Endothelial cell of umbilical vein (primary cell): ENCODE measurements around the gene NELFB.

Experiments
- CTCF ChIP-seq, 2 donors: IDR thresholded peaks; 1 replicate in 1 of 2; 2 replicates in 1 of 2; pipeline ENCODE4 v1.5.1; 2011; ENCODE audit warnings: low read length in 2 of 2, mild to moderate bottlenecking in 2 of 2, moderate library complexity in 2 of 2, control low read depth in 1 of 2, inconsistent platforms in 1 of 2, low read depth in 1 of 2; ENCODE audit not compliant: insufficient read depth in 1 of 2; ENCODE audit errors: extremely low read depth in 1 of 2
- EZH2 ChIP-seq: IDR thresholded peaks from 2 replicates; pipeline ENCODE4 v1.6.1; 2012; ENCODE audit warnings: borderline replicate concordance, low read depth, mild to moderate bottlenecking, moderate library complexity, low read length, inconsistent platforms; ENCODE audit not compliant: severe bottlenecking
- JUN ChIP-seq: IDR thresholded peaks from 2 replicates; pipeline ENCODE4 v1.6.1; 2011; ENCODE audit warnings: borderline replicate concordance, low read depth; ENCODE audit not compliant: insufficient read length, insufficient read depth
- MYC ChIP-seq: IDR thresholded peaks from one replicate; pipeline ENCODE4 v1.6.1; 2011; ENCODE audit warnings: mild to moderate bottlenecking, low read depth, low read length
- POLR2A ChIP-seq: IDR thresholded peaks from 2 replicates; pipeline ENCODE4 v1.6.1; 2012; ENCODE audit warnings: low read depth, mild to moderate bottlenecking, control low read depth, low read length
- POLR2AphosphoS5 ChIP-seq: IDR thresholded peaks from 2 replicates; pipeline ENCODE4 v1.6.1; 2012; ENCODE audit warnings: low read depth, mild to moderate bottlenecking, control low read depth, low read length, moderate library complexity; ENCODE audit not compliant: insufficient read depth
- TF ChIP-seq, protein P1 (sequence below): IDR thresholded peaks from 2 replicates; pipeline ENCODE4 v1.6.1; 2011; ENCODE audit not compliant: insufficient read depth, insufficient read length

- TF ChIP-seq POLR2A = no peak
- TF ChIP-seq CTCF (IDR thresholded peaks at IDR 0.05; ENCODE audit: extremely low read depth in 1 of 2, insufficient read depth in 1 of 2, low read depth in 1 of 2, low read length in 2 of 2) = no peak
- TF ChIP-seq POLR2AphosphoS5 = no peak
- TF ChIP-seq EZH2 = no peak
- TF ChIP-seq, protein P1, sequence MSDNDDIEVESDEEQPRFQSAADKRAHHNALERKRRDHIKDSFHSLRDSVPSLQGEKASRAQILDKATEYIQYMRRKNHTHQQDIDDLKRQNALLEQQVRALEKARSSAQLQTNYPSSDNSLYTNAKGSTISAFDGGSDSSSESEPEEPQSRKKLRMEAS = no peak
- no peak for TF ChIP-seq JUN
- TF ChIP-seq MYC = no peak
Observed at GRCh38 chr9:137312852-137313325, 57.8 kb downstream of the NELFB start.
